Measurements from ENCODE around the gene SEC24C. TPM values are rescaled to one million over a fixed set of nuclear protein-coding genes. Genes with fewer than 3 reads are reported as not detected.
"Not testable (repeated sequence)": the region's sequence is repeated elsewhere in the genome, so short reads cannot be mapped to it uniquely, and the experiment has no call there.

SEC24C gene
- 10 to 100 TPM; 42.4 to 61.3 (median 53.5) TPM for total RNA-seq

- H3K4me3 ChIP-seq, result peak within 1 kb of the TSS; percentile 78 to 96 (median 92)
- peak; percentile 99 for DNase-seq (ENCODE audit: extremely low spot score)
- H3K27ac ChIP-seq (replicated peaks in 1 of 4), result peak within 1 kb of the TSS; percentile 88 to 90 (median 89)
- peaks cover 19 to 40% (median 27%) of the 10 kb centered on the region in 4 donors for H3K36me3 ChIP-seq
- TF ChIP-seq, protein P1, sequence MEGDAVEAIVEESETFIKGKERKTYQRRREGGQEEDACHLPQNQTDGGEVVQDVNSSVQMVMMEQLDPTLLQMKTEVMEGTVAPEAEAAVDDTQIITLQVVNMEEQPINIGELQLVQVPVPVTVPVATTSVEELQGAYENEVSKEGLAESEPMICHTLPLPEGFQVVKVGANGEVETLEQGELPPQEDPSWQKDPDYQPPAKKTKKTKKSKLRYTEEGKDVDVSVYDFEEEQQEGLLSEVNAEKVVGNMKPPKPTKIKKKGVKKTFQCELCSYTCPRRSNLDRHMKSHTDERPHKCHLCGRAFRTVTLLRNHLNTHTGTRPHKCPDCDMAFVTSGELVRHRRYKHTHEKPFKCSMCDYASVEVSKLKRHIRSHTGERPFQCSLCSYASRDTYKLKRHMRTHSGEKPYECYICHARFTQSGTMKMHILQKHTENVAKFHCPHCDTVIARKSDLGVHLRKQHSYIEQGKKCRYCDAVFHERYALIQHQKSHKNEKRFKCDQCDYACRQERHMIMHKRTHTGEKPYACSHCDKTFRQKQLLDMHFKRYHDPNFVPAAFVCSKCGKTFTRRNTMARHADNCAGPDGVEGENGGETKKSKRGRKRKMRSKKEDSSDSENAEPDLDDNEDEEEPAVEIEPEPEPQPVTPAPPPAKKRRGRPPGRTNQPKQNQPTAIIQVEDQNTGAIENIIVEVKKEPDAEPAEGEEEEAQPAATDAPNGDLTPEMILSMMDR (IDR thresholded peaks at IDR 0.05), result no peak
- TF ChIP-seq EP300 (IDR thresholded peaks at IDR 0.05) (no peak), POLR2AphosphoS5 (IDR thresholded peaks at IDR 0.05) (peak; percentile 92 to 96), POLR2A (IDR thresholded peaks at IDR 0.05; ENCODE audit: low read depth) (peak; percentile 6)
- H3K9me3 ChIP-seq, result no peaks in the 10 kb centered on the region
- WGBS, result under 1% methylated on average over 36 of the region's 36 CpGs
- H3K27me3 ChIP-seq, result no peaks in the 10 kb centered on the region
- peaks cover 36 to 64% (median 48%) of the 10 kb centered on the region in 4 donors for H3K4me1 ChIP-seq
- intact Hi-C loops (cut with DNase I), result loop anchor here (5.0 kb wide), 1 partner anchor 43 kb away; the partner anchor contains the start of gene ZSWIM8
Measured at GRCh38 chr10:73743905-73744663, at the start of gene SEC24C. Gene SEC24C (plus strand): TSS chr10:73744372. CDS start chr10:73746833, 2,461 bp downstream.

GRCh38 chr10:73695302-73695701 is 48.9 kb upstream of the SEC24C start:
- intact Hi-C loops (cut with DNase I), result not testable (repeated sequence)

DNA sequence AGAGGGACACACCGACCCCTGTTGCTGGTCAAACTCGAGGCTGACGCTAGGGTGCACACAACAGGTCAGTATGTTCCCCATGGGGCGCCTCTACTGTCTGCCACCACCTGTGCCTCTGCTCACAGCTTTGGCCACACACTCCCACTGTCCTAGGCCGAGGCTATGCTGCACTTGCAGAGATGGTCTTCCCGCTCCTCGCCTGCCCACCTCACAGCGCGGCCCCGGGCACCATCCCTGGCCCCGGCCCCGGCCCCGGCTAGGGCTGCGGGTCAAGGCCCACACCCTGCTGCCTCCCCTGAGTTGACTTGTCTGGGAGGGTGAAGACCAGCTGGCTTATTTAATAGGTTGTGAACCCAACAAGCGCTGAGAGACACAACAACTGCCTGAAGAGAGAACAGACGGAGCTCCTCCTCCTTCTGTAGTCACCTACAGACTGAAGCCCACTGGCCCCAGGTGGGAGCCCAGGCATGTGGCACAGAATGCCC is 46.5 kb upstream of the SEC24C start, which contains the start of gene AGAP5:
Gene AGAP5 (minus strand): TSS at position 435 of the 485 bp plus-strand sequence. CDS start 354 bp downstream, at position 81.
- H3K4me3 ChIP-seq; DNase-seq (ENCODE audit: extremely low spot score); H3K27ac ChIP-seq (replicated peaks in 1 of 4); H3K4me1 ChIP-seq; H3K27me3 ChIP-seq; H3K9me3 ChIP-seq; intact Hi-C loops (cut with DNase I): not testable (repeated sequence)
- WGBS, result 97% methylated on average over 13 of the region's 16 CpGs
- peaks cover 0 to 26% (median 9%) of the 10 kb centered on the region in 4 donors for H3K36me3 ChIP-seq

More at GRCh38 chr10:73695302-73695701, 48.9 kb upstream of the SEC24C start:
- not testable (repeated sequence) for H3K27ac ChIP-seq (replicated peaks in 1 of 4); DNase-seq (ENCODE audit: extremely low spot score); H3K9me3 ChIP-seq; H3K4me3 ChIP-seq; H3K27me3 ChIP-seq; H3K4me1 ChIP-seq
- H3K36me3 ChIP-seq, result peaks cover 0 to 26% (median 9%) of the 10 kb centered on the region in 4 donors

GRCh38 chr10:73698819-73699218 is 45.4 kb upstream of the SEC24C start:
- H3K27me3 ChIP-seq; H3K27ac ChIP-seq (replicated peaks in 1 of 4); intact Hi-C loops (cut with DNase I); H3K4me1 ChIP-seq; H3K4me3 ChIP-seq; H3K9me3 ChIP-seq; DNase-seq (ENCODE audit: extremely low spot score): not testable (repeated sequence)
- peaks cover 0 to 25% (median 6%) of the 10 kb centered on the region in 4 donors for H3K36me3 ChIP-seq
- 92% methylated on average over 2 of the region's 2 CpGs for WGBS

GRCh38 chr10:73703924-73704323 is 40.2 kb upstream of the SEC24C start:
- H3K4me1 ChIP-seq; intact Hi-C loops (cut with DNase I); H3K4me3 ChIP-seq; H3K9me3 ChIP-seq; DNase-seq (ENCODE audit: extremely low spot score); H3K27me3 ChIP-seq; H3K27ac ChIP-seq (replicated peaks in 1 of 4): not testable (repeated sequence)
- H3K36me3 ChIP-seq, result peaks cover 0 to 24% (median under 1%) of the 10 kb centered on the region in 4 donors

- H3K4me3 ChIP-seq; DNase-seq (ENCODE audit: extremely low spot score); H3K4me1 ChIP-seq; intact Hi-C loops (cut with DNase I); H3K27ac ChIP-seq (replicated peaks in 1 of 4); H3K9me3 ChIP-seq; H3K27me3 ChIP-seq: not testable (repeated sequence)
- 89% methylated on average over 1 of the region's 1 CpG for WGBS
- peaks cover 3 to 28% (median 7%) of the 10 kb centered on the region in 4 donors for H3K36me3 ChIP-seq
Measured at GRCh38 chr10:73705506-73706072, 38.6 kb upstream of the SEC24C start.

DNA sequence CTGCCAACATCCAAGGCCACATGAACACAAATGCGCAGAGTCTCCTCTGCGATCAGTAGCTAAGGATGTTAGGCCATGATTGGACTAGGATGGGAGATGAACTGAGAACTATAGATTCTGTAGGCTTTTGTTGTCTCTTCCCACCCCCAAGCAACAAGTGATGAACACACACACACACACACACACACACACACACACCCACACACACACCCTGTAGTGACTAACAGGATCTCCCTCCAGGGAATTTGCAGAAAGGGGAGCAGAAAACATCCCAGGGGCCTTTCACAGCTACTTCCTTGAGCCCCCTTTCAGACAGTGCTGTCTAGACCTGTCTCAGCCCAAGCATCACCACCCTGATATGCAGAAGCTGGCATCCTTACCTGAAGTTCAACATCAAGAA is 37.7 kb upstream of the SEC24C start:
- H3K4me1 ChIP-seq; H3K4me3 ChIP-seq; intact Hi-C loops (cut with DNase I); H3K27ac ChIP-seq (replicated peaks in 1 of 4); H3K9me3 ChIP-seq; H3K27me3 ChIP-seq; DNase-seq (ENCODE audit: extremely low spot score): not testable (repeated sequence)
- H3K36me3 ChIP-seq, result peaks cover 3 to 33% (median 7%) of the 10 kb centered on the region in 4 donors
- 100% methylated on average over 2 of the region's 2 CpGs for WGBS

DNA sequence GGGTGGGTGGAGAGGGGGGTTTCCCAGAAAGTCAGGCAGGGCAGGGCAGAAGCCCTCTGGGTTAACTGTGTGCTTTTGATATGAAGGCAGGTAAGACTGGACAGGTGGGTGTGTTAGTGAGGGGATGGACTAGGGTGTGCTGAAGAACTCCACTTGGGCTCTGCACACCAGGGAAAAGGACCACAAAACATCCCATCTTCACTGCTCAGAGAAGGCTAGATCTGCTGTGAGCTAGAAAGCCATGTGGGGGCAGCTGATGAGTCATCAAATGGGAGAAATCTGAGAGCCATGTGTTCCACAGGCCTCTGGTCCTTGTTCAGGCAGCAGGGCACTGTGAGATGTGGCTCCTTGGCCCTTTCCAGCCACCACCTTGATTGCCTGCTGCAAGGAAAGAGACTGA is 36.5 kb upstream of the SEC24C start:
- H3K36me3 ChIP-seq, result peaks cover 5 to 42% (median 13%) of the 10 kb centered on the region in 4 donors
- H3K27ac ChIP-seq (replicated peaks in 1 of 4); H3K9me3 ChIP-seq; intact Hi-C loops (cut with DNase I); H3K4me3 ChIP-seq; H3K27me3 ChIP-seq; H3K4me1 ChIP-seq; DNase-seq (ENCODE audit: extremely low spot score): not testable (repeated sequence)

- H3K4me3 ChIP-seq; H3K9me3 ChIP-seq; H3K4me1 ChIP-seq; DNase-seq (ENCODE audit: extremely low spot score); H3K27me3 ChIP-seq; H3K27ac ChIP-seq (replicated peaks in 1 of 4); intact Hi-C loops (cut with DNase I): not testable (repeated sequence)
- peaks cover 5 to 46% (median 13%) of the 10 kb centered on the region in 4 donors for H3K36me3 ChIP-seq
- WGBS, result 93% methylated on average over 1 of the region's 1 CpG
Measured at GRCh38 chr10:73708122-73708521, 36.0 kb upstream of the SEC24C start.

- H3K4me3 ChIP-seq; H3K4me1 ChIP-seq; DNase-seq (ENCODE audit: extremely low spot score); intact Hi-C loops (cut with DNase I); H3K9me3 ChIP-seq; H3K27me3 ChIP-seq; H3K27ac ChIP-seq (replicated peaks in 1 of 4): not testable (repeated sequence)
- 85% methylated on average over 5 of the region's 5 CpGs for WGBS
- peaks cover 13 to 53% (median 27%) of the 10 kb centered on the region in 4 donors for H3K36me3 ChIP-seq
Measured at GRCh38 chr10:73711683-73712082, 32.5 kb upstream of the SEC24C start.

- H3K4me1 ChIP-seq; H3K4me3 ChIP-seq; DNase-seq (ENCODE audit: extremely low spot score); H3K27me3 ChIP-seq; intact Hi-C loops (cut with DNase I); H3K27ac ChIP-seq (replicated peaks in 1 of 4); H3K9me3 ChIP-seq: not testable (repeated sequence)
- peaks cover 18 to 71% (median 46%) of the 10 kb centered on the region in 4 donors for H3K36me3 ChIP-seq
- WGBS, result 87% methylated on average over 3 of the region's 3 CpGs
Measured at GRCh38 chr10:73713912-73714311, 30.3 kb upstream of the SEC24C start.

Measured in esophagus muscularis mucosa (tissue), 4 donors.